Upper lobe of left lung (tissue), 4 donors: ENCODE measurements around the gene DYRK1B.

Experiments
- POLR2A ChIP-seq, 4 donors: fragments of 450-650 bp; IDR thresholded peaks; one replicate each; pipeline ENCODE4 v1.5.1; 2016 to 2017; ENCODE audit warnings: antibody characterized with exemption in 4 of 4, mild to moderate bottlenecking in 2 of 4
- TF ChIP-seq, protein P1 (sequence below), 6 experiments: fragments of 450-650 bp in 4 of 6; fragments of 200-600 bp in 2 of 6; sonication (generic) in 2 of 6; IDR thresholded peaks; one replicate each; pipeline ENCODE4 v1.5.1; 2016 to 2019; ENCODE audit warnings: antibody characterized with exemption in 6 of 6

DNA sequence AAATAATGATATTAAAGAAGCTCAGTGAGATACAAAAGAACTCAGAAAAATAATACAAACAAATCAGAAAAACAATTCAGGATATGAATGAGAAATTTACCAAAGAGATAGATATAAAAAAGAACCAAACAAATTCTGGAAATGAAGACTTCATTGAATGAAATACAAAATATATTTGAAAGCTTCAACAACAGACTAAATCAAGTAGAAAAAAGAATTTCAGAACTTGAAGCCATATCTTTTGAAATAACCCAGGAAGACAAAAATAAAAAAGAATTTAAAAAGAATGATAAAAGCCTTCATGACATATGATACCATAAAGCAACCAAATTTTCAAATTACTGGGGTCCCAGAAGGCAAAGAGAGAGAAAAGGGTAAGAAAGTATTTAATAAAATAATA lies 45.7 kb downstream of the DYRK1B start:
- TF ChIP-seq, protein P1, sequence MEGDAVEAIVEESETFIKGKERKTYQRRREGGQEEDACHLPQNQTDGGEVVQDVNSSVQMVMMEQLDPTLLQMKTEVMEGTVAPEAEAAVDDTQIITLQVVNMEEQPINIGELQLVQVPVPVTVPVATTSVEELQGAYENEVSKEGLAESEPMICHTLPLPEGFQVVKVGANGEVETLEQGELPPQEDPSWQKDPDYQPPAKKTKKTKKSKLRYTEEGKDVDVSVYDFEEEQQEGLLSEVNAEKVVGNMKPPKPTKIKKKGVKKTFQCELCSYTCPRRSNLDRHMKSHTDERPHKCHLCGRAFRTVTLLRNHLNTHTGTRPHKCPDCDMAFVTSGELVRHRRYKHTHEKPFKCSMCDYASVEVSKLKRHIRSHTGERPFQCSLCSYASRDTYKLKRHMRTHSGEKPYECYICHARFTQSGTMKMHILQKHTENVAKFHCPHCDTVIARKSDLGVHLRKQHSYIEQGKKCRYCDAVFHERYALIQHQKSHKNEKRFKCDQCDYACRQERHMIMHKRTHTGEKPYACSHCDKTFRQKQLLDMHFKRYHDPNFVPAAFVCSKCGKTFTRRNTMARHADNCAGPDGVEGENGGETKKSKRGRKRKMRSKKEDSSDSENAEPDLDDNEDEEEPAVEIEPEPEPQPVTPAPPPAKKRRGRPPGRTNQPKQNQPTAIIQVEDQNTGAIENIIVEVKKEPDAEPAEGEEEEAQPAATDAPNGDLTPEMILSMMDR (IDR thresholded peaks at IDR 0.05) = no peak
- no peak for TF ChIP-seq POLR2A (IDR thresholded peaks at IDR 0.05)
